ENCODE results near the gene S1PR4. TPM values are rescaled to one million over a fixed set of nuclear protein-coding genes. Genes with fewer than 3 reads are reported as not detected.

Gene S1PR4
- total and polyA plus RNA-seq, 2 of the 13 experiments (the other 11 are each of a cell fraction or from before 2014, with no cell fraction given), result 0.07 to 0.09 TPM

GRCh38 chr19:3161453-3161852 lies 17.1 kb upstream of the S1PR4 start:
- no peak overlapping the region for H3K9ac ChIP-seq (ENCODE audit: insufficient read depth, low read depth, low read length)
- H3K4me2 ChIP-seq (ENCODE audit: low read depth, low read length), result no peak overlapping the region
- no peaks in the 10 kb centered on the region for H4K20me1 ChIP-seq (ENCODE audit: insufficient read depth, low read length)
- H2AFZ ChIP-seq (ENCODE audit: low read length), result no peak overlapping the region
- BruUV-seq (replicated peaks), result no TSS peak
- no peak for DNase-seq (ENCODE audit: low spot score)
- CTCF ChIA-PET (ENCODE audit: low intra/inter-chr PET ratio, low total read pairs), result no interaction called here
- TF ChIP-seq FOSL2 (CRISPR knock-in tag; IDR thresholded peaks at IDR 0.05), result peak; percentile 43; the same call in 1 of the 2 replicates
- no peak for TF ChIP-seq MXI1 (IDR thresholded peaks at IDR 0.05; ENCODE audit: borderline replicate concordance, low read depth, low read length)
- no peaks in the 10 kb centered on the region for H3K9me3 ChIP-seq (ENCODE audit: low read length)
- no peak overlapping the region for H3K27ac ChIP-seq (ENCODE audit: extremely low read length, insufficient read depth, low read length)
- H3K79me2 ChIP-seq (ENCODE audit: insufficient read depth, low read length), result no peaks in the 10 kb centered on the region
- no peak for FAIRE-seq
- ATAC-seq, result no peak
- in situ Hi-C loops (cut with HindIII; ENCODE audit: extremely low pct_ligation_motif_present, low pct_unique_long_range_greater_than_20kb), result loop anchor here (10.0 kb wide), 1 partner anchor 207 kb away; no protein-coding TSS in a partner anchor
- WGBS (ENCODE audit: low lambda C conversion rate), result 51% methylated on average over 4 of the region's 4 CpGs
- no peaks in the 10 kb centered on the region for H3K36me3 ChIP-seq (replicated peaks in 1 of 2; ENCODE audit: control insufficient read depth in 1 of 2, insufficient read depth in 2 of 2, low read length in 2 of 2)
- intact Hi-C loops (cut with micrococcal nuclease; ENCODE audit: unreplicated experiment), result no loop called here
- H3K4me3 ChIP-seq (replicated peaks in 1 of 3; ENCODE audit: insufficient read depth in 1 of 3, low read depth in 2 of 3, low read length in 3 of 3), result no peak overlapping the region
- POLR2A ChIA-PET, result no interaction called here
- no peaks in the 10 kb centered on the region for H3K4me1 ChIP-seq (ENCODE audit: insufficient read depth, low read length)
- peaks cover 0 to 7% of the 10 kb centered on the region in 2 experiments; a peak in 1 of 5 replicates for H3K27me3 ChIP-seq (ENCODE audit: control insufficient read depth in 1 of 2, insufficient read depth in 2 of 2, low read length in 2 of 2)

GRCh38 chr19:3162418-3163229 lies 15.9 kb upstream of the S1PR4 start:
- FAIRE-seq (no peak), DNase-seq (ENCODE audit: low spot score) (peak; percentile 44), ATAC-seq (peak; percentile 58)
- WGBS (ENCODE audit: low lambda C conversion rate), result 38% methylated on average over 20 of the region's 38 CpGs
- no peak overlapping the region for H3K9ac ChIP-seq (ENCODE audit: insufficient read depth, low read depth, low read length)
- no peaks in the 10 kb centered on the region for H3K36me3 ChIP-seq (replicated peaks in 1 of 2; ENCODE audit: control insufficient read depth in 1 of 2, insufficient read depth in 2 of 2, low read length in 2 of 2)
- intact Hi-C loops (cut with micrococcal nuclease; ENCODE audit: unreplicated experiment), result loop anchor here (1.0 kb wide), 1 partner anchor 33 kb away; no protein-coding TSS in a partner anchor
- H3K9me3 ChIP-seq (ENCODE audit: low read length), result no peaks in the 10 kb centered on the region
- ChIA-PET CTCF (ENCODE audit: low intra/inter-chr PET ratio, low total read pairs) (interaction anchor here (1.1 to 2.5 kb wide), 4 partner anchors 16 to 201 kb away, joined by 3 to 26 read pairs (median 8); no protein-coding TSS in a partner anchor), POLR2A (interaction anchor here (0.9 to 1.0 kb wide), 2 partner anchors 9 to 34 kb away, joined by 3 to 4 read pairs; no protein-coding TSS in a partner anchor)
- H3K4me1 ChIP-seq (ENCODE audit: insufficient read depth, low read length), result no peaks in the 10 kb centered on the region
- H3K79me2 ChIP-seq (ENCODE audit: insufficient read depth, low read length), result no peaks in the 10 kb centered on the region
- peak overlapping the region; percentile 20; the same call in 1 of the 2 replicates for H3K4me2 ChIP-seq (ENCODE audit: low read depth, low read length)
- H3K27ac ChIP-seq (ENCODE audit: extremely low read length, insufficient read depth, low read length), result no peak overlapping the region
- H3K4me3 ChIP-seq (replicated peaks in 1 of 3; ENCODE audit: insufficient read depth in 1 of 3, low read depth in 2 of 3, low read length in 3 of 3), result peak overlapping the region in 1 of 3 experiments; percentile 39; a peak in 1 of 6 replicates
- peaks cover 0 to 2% of the 10 kb centered on the region in 2 experiments; a peak in 1 of 5 replicates for H3K27me3 ChIP-seq (ENCODE audit: control insufficient read depth in 1 of 2, insufficient read depth in 2 of 2, low read length in 2 of 2)
- H2AFZ ChIP-seq (ENCODE audit: low read length), result no peak overlapping the region
- H4K20me1 ChIP-seq (ENCODE audit: insufficient read depth, low read length), result no peaks in the 10 kb centered on the region
- in situ Hi-C loops (cut with HindIII; ENCODE audit: extremely low pct_ligation_motif_present, low pct_unique_long_range_greater_than_20kb), result loop anchor here (10.0 kb wide), 1 partner anchor 208 kb away; no protein-coding TSS in a partner anchor
- BruUV-seq (replicated peaks), result no TSS peak
- TF ChIP-seq ZNF746 (CRISPR knock-in tag; IDR thresholded peaks at IDR 0.05), result no peak
- TF ChIP-seq FLYWCH1 (CRISPR knock-in tag; IDR thresholded peaks at IDR 0.05), result no peak
- TF ChIP-seq USF2 (IDR thresholded peaks at IDR 0.05; ENCODE audit: low read depth, low read length), result peak; percentile 68
- peak; percentile 63; the same call in 1 of the 2 replicates for TF ChIP-seq USF2 (CRISPR knock-in tag; IDR thresholded peaks at IDR 0.05; ENCODE audit: borderline replicate concordance)
- peak; percentile 58 for TF ChIP-seq NFYC (CRISPR knock-in tag; IDR thresholded peaks at IDR 0.05)
- peak; percentile 17; the same call in 1 of the 2 replicates for TF ChIP-seq ZMYM4 (CRISPR knock-in tag; IDR thresholded peaks at IDR 0.05)
- peak; percentile 50 for TF ChIP-seq ZNF687 (CRISPR knock-in tag; IDR thresholded peaks at IDR 0.05)
- TF ChIP-seq RAD51 (IDR thresholded peaks at IDR 0.05; ENCODE audit: borderline replicate concordance), result peak; percentile 41; the same call in 1 of the 2 replicates
- peak; percentile 70 for TF ChIP-seq NFYB (CRISPR knock-in tag; IDR thresholded peaks at IDR 0.05)

Measured in HepG2 (cell line).